Fibroblast of lung (primary cell): Measurements from ENCODE around the gene CACNG3. TPM values are rescaled to one million over a fixed set of nuclear protein-coding genes. Genes with fewer than 3 reads are reported as not detected.
"Not testable (repeated sequence)": the region's sequence is repeated elsewhere in the genome, so short reads cannot be mapped to it uniquely, and the experiment has no call there.

Experiments used
- DNase-seq, 2 donors: peaks; one replicate each; pipeline versions ENCODE4 v3.0.0 to v3.0.0-alpha.2; 2010; ENCODE audit warnings: low read depth in 2 of 2
- H2AFZ ChIP-seq: 2 replicates; pipeline ENCODE4 v1.5.1; 2012; ENCODE audit warnings: low read length, control low read depth, inconsistent platforms
- H3K27ac ChIP-seq: 2 replicates; pipeline ENCODE4 v1.5.1; 2011; ENCODE audit warnings: low read length, control low read depth; ENCODE audit not compliant: insufficient read depth
- H3K27me3 ChIP-seq: 2 replicates; pipeline ENCODE4 v1.5.1; 2011; ENCODE audit warnings: mild to moderate bottlenecking, low read length; ENCODE audit not compliant: control insufficient read depth, insufficient read depth
- H3K36me3 ChIP-seq: 2 replicates; pipeline ENCODE4 v1.5.1; 2011; ENCODE audit warnings: low read length; ENCODE audit not compliant: control insufficient read depth, insufficient read depth
- H3K4me1 ChIP-seq: 2 replicates; pipeline ENCODE4 v1.5.1; 2011; ENCODE audit warnings: low read length; ENCODE audit not compliant: control insufficient read depth, insufficient read depth; ENCODE audit errors: extremely low read depth
- H3K4me2 ChIP-seq: 2 replicates; pipeline ENCODE4 v1.5.1; 2011; ENCODE audit warnings: low read length, control low read depth; ENCODE audit not compliant: insufficient read depth; ENCODE audit errors: extremely low read depth
- H3K4me3 ChIP-seq, 4 experiments: fragments of 200-600 bp in 1 of 4; sonication (generic) in 1 of 4; replicated peaks in 1 of 4; 2 replicates each; pipeline ENCODE4 v1.5.1; 2011 to 2016; ENCODE audit warnings: low read length in 4 of 4, low read depth in 3 of 4, mild to moderate bottlenecking in 3 of 4, control low read depth in 2 of 4, inconsistent platforms in 1 of 4, mixed read lengths in 1 of 4; ENCODE audit not compliant: insufficient read depth in 1 of 4; ENCODE audit errors: control extremely low read depth in 1 of 4
- H3K79me2 ChIP-seq: 2 replicates; pipeline ENCODE4 v1.5.1; 2012; ENCODE audit warnings: mild to moderate bottlenecking, low read length, inconsistent platforms; ENCODE audit not compliant: control insufficient read depth, insufficient read depth
- H3K9ac ChIP-seq: 2 replicates; pipeline ENCODE4 v1.5.1; 2011; ENCODE audit warnings: mild to moderate bottlenecking, low read length, control low read depth; ENCODE audit not compliant: insufficient read depth
- H3K9me3 ChIP-seq: 2 replicates; pipeline ENCODE4 v1.5.1; 2012; ENCODE audit warnings: low read depth, low read length; ENCODE audit not compliant: control insufficient read depth, insufficient read depth
- H4K20me1 ChIP-seq: 2 replicates; pipeline ENCODE4 v1.5.1; 2011; ENCODE audit warnings: low read length; ENCODE audit not compliant: control insufficient read depth, insufficient read depth; ENCODE audit errors: extremely low read depth
- CTCF ChIP-seq, 2 donors: IDR thresholded peaks in 1 of 2; conservative IDR thresholded peaks in 1 of 2; 1 replicate in 1 of 2; 2 replicates in 1 of 2; pipeline ENCODE4 v1.5.1; 2011 to 2012; ENCODE audit warnings: low read length in 2 of 2, control low read depth in 1 of 2, inconsistent platforms in 1 of 2, low read depth in 1 of 2, mild to moderate bottlenecking in 1 of 2
- EZH2 ChIP-seq: IDR thresholded peaks from 2 replicates; pipeline ENCODE4 v1.5.1; 2012; ENCODE audit warnings: low read length, control low read depth, mild to moderate bottlenecking; ENCODE audit errors: missing control alignments
- polyA plus RNA-seq, 2 donors: library from polyadenylated mRNA; depleted of rRNA in 1 of 2; stranded (reverse) in 1 of 2; unstranded in 1 of 2; fragments of >200 nt; gene quantifications; 2 replicates each; pipeline ENCODE4 v1.2.1, GENCODE V29; 2011 to 2012; ENCODE audit warnings: missing spikeins in 1 of 2
- total RNA-seq: library from RNA; depleted of rRNA; stranded (reverse); fragments of >200 nt; gene quantifications from 2 replicates; pipeline ENCODE4 v1.2.1, GENCODE V29; 2014

CACNG3 gene
- total and polyA plus RNA-seq, 2 donors (not counting 1 experiment from before 2014, with no cell fraction given): not detected

- H3K9ac ChIP-seq: no peak overlapping the region
- no peak overlapping the region for H3K27ac ChIP-seq
- no peak for DNase-seq
- H3K36me3 ChIP-seq: no peaks in the 10 kb centered on the region
- TF ChIP-seq CTCF (conservative IDR thresholded peaks at IDR 0.05 in 1 of 2, IDR thresholded peaks at IDR 0.05 in 1 of 2; ENCODE audit: low read depth in 1 of 2, low read length in 2 of 2): no peak
- no peak for TF ChIP-seq EZH2
- H4K20me1 ChIP-seq: no peaks in the 10 kb centered on the region
- H3K4me2 ChIP-seq: no peak overlapping the region
- no peaks in the 10 kb centered on the region for H3K9me3 ChIP-seq
- no peaks in the 10 kb centered on the region for H3K4me1 ChIP-seq
- no peak overlapping the region for H3K4me3 ChIP-seq
- H3K27me3 ChIP-seq: no peaks in the 10 kb centered on the region
- no peaks in the 10 kb centered on the region for H3K79me2 ChIP-seq
- H2AFZ ChIP-seq: no peak overlapping the region
These were observed 23.2 kb upstream of the CACNG3 start for GRCh38 chr16:24232936-24233335.

GRCh38 chr16:24234737-24235136, 21.4 kb upstream of the CACNG3 start:
- no peak overlapping the region for H2AFZ ChIP-seq
- no peak for DNase-seq
- H3K4me2 ChIP-seq: no peak overlapping the region
- H4K20me1 ChIP-seq: no peaks in the 10 kb centered on the region
- no peaks in the 10 kb centered on the region for H3K4me1 ChIP-seq
- H3K4me3 ChIP-seq: no peak overlapping the region
- no peaks in the 10 kb centered on the region for H3K27me3 ChIP-seq
- H3K9me3 ChIP-seq: no peaks in the 10 kb centered on the region
- H3K27ac ChIP-seq: no peak overlapping the region
- H3K9ac ChIP-seq: no peak overlapping the region
- H3K36me3 ChIP-seq: no peaks in the 10 kb centered on the region
- no peak for TF ChIP-seq EZH2
- TF ChIP-seq CTCF (conservative IDR thresholded peaks at IDR 0.05 in 1 of 2, IDR thresholded peaks at IDR 0.05 in 1 of 2; ENCODE audit: low read depth in 1 of 2, low read length in 2 of 2): no peak
- H3K79me2 ChIP-seq: no peaks in the 10 kb centered on the region

DNA sequence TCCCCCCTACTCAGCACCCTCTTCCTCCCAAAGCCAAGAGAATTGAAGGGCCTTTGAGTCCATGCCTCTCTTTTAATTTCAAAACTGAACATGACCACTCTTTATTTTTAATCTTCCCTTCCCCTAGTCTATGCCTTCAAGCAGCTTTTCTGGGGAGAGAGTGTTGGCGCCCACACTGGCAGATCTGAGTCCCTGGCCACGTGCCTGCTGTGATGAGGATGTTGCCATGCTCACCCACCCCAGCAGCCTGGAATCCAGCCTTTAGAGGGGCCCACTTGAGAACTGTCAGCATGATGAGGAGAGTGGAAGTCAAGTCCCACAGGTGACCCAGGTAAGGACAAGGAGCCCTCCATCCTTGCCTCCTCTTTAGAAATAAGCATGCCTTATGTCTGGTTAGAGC, 20.3 kb upstream of the CACNG3 start:
- Histone ChIP-seq H3K4me1 (no peaks in the 10 kb centered on the region), H3K4me3 (no peak overlapping the region), H2AFZ (no peak overlapping the region), H3K9ac (no peak overlapping the region), H3K27ac (no peak overlapping the region), H4K20me1 (no peaks in the 10 kb centered on the region), H3K9me3 (no peaks in the 10 kb centered on the region), H3K79me2 (no peaks in the 10 kb centered on the region), H3K27me3 (no peaks in the 10 kb centered on the region), H3K36me3 (no peaks in the 10 kb centered on the region), H3K4me2 (no peak overlapping the region)
- no peak for TF ChIP-seq EZH2
- no peak for DNase-seq

- H3K9me3 ChIP-seq, H3K4me3 ChIP-seq, H3K4me2 ChIP-seq, H3K27ac ChIP-seq, H3K36me3 ChIP-seq, H3K79me2 ChIP-seq, DNase-seq, H4K20me1 ChIP-seq, H3K9ac ChIP-seq, H2AFZ ChIP-seq, H3K4me1 ChIP-seq, H3K27me3 ChIP-seq: not testable (repeated sequence)
These were observed 17.3 kb upstream of the CACNG3 start for GRCh38 chr16:24238846-24239245.
